ENCODE data around the gene KCTD16.

DNA sequence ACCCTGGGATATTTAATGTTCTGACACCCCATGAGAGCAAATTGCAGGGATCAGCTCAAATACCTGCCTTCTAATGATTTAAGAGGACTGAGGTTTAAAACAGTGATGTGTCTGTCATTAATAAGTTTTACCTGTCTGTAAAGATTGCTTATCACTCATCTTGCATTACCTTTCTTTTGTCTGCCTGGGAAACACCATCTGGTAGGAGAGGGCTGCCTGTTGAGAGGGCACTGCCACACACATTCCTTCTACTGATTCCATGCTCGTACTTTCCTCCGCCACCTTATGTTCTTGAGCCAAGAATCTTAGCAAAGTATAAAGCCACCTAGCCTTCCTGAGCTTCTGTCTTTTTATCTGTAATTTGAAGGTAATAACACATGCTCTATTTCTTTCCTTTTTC is 118.6 kb downstream of the KCTD16 start:
- TF ChIP-seq, protein P1, sequence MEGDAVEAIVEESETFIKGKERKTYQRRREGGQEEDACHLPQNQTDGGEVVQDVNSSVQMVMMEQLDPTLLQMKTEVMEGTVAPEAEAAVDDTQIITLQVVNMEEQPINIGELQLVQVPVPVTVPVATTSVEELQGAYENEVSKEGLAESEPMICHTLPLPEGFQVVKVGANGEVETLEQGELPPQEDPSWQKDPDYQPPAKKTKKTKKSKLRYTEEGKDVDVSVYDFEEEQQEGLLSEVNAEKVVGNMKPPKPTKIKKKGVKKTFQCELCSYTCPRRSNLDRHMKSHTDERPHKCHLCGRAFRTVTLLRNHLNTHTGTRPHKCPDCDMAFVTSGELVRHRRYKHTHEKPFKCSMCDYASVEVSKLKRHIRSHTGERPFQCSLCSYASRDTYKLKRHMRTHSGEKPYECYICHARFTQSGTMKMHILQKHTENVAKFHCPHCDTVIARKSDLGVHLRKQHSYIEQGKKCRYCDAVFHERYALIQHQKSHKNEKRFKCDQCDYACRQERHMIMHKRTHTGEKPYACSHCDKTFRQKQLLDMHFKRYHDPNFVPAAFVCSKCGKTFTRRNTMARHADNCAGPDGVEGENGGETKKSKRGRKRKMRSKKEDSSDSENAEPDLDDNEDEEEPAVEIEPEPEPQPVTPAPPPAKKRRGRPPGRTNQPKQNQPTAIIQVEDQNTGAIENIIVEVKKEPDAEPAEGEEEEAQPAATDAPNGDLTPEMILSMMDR (conservative IDR thresholded peaks at IDR 0.05 in 1 of 2, IDR thresholded peaks at IDR 0.05 in 1 of 2; ENCODE audit: extremely low read depth in 1 of 2, insufficient read depth in 1 of 2, low read depth in 1 of 2, low read length in 2 of 2) = no peak
- TF ChIP-seq EZH2 (IDR thresholded peaks at IDR 0.05; ENCODE audit: borderline replicate concordance, low read length) = no peak
